DND-41 (cell line): ENCODE data around the gene PMEPA1.

ENCODE experiments used
- CTCF ChIP-seq: IDR thresholded peaks from 2 replicates; pipeline ENCODE4 v1.5.1; 2012; ENCODE audit warnings: borderline replicate concordance, low read length, moderate library complexity, mild to moderate bottlenecking; ENCODE audit not compliant: poor library complexity, severe bottlenecking; ENCODE audit errors: extremely low read depth
- EZH2 ChIP-seq: IDR thresholded peaks from 3 replicates; pipeline ENCODE4 v1.6.1; 2012; ENCODE audit warnings: borderline replicate concordance, low read depth, mild to moderate bottlenecking, moderate library complexity, low read length, inconsistent platforms; ENCODE audit not compliant: severe bottlenecking

GRCh38 chr20:57622579-57623381 is 87.0 kb downstream of the PMEPA1 start:
- TF ChIP-seq CTCF (peak; percentile 79), EZH2 (no peak)
